HepG2 (cell line): ENCODE measurements around the gene ZMIZ1. TPM values are rescaled to one million over a fixed set of nuclear protein-coding genes. Genes with fewer than 3 reads are reported as not detected.

Source experiments
- ATAC-seq: fragments of 200-7000 bp; cut with Tn5 transposase; 3 replicates; pipeline ENCODE4 v1.9.1; 2020; ENCODE audit warnings: mild to moderate bottlenecking, moderate library complexity
- BruUV-seq: library from RNA; stranded (reverse); fragments of 400-500 nt; replicated peaks from 2 replicates; lab custom pipeline; 2021; lab: Mats Ljungman, UMichigan
- CTCF ChIA-PET: fragments of 300-600 bp; formaldehyde crosslinking; extraction: SDS; loops from one replicate; lab custom pipeline; 2021; ENCODE audit warnings: low total read pairs, inconsistent platforms, low intra/inter-chr PET ratio; lab: Yijun Ruan, JAX
- POLR2A ChIA-PET: fragments of 350-600 bp; sonication (Branson Sonifier 250); formaldehyde crosslinking; loops from one replicate; lab custom pipeline; 2020; ENCODE audit warnings: antibody characterized with exemption, inconsistent platforms; lab: Yijun Ruan, JAX
- DNase-seq: peaks from one replicate; pipeline ENCODE4 v3.0.0-alpha.2; 2015; ENCODE audit warnings: low spot score
- FAIRE-seq: peaks from 3 replicates; lab custom pipeline; 2011; peaks lifted over from hg19 to GRCh38; lab: Jason Lieb, UNC
- H2AFZ ChIP-seq: one replicate; pipeline ENCODE4 v1.6.1; 2011; ENCODE audit warnings: low read length, inconsistent platforms
- H3K27ac ChIP-seq: fragments of 300-600 bp; 3 replicates; pipeline ENCODE4 v1.8.0; 2011; ENCODE audit warnings: mixed run types, mild to moderate bottlenecking, mixed read lengths, low read length, inconsistent platforms; ENCODE audit not compliant: insufficient read depth; ENCODE audit errors: extremely low read length
- H3K27me3 ChIP-seq, 2 experiments: fragments of 200-600 bp in 1 of 2; 2 replicates in 1 of 2; 3 replicates in 1 of 2; pipeline versions ENCODE4 v1.6.0 to v1.8.0; 2011; ENCODE audit warnings: low read length in 2 of 2, mild to moderate bottlenecking in 2 of 2, moderate library complexity in 2 of 2, inconsistent platforms in 1 of 2; ENCODE audit not compliant: insufficient read depth in 2 of 2, control insufficient read depth in 1 of 2
- H3K36me3 ChIP-seq, 2 experiments: fragments of 200-600 bp in 1 of 2; replicated peaks in 1 of 2; 2 replicates in 1 of 2; 3 replicates in 1 of 2; pipeline versions ENCODE4 v1.5.1 to v1.8.0; 2011; ENCODE audit warnings: low read length in 2 of 2, inconsistent platforms in 1 of 2; ENCODE audit not compliant: insufficient read depth in 2 of 2, control insufficient read depth in 1 of 2
- H3K4me1 ChIP-seq: 2 replicates; pipeline ENCODE4 v1.5.1; 2012; ENCODE audit warnings: low read length, inconsistent platforms; ENCODE audit not compliant: insufficient read depth
- H3K4me2 ChIP-seq: 2 replicates; pipeline ENCODE4 v1.6.0; 2011; ENCODE audit warnings: low read depth, low read length, inconsistent platforms
- H3K4me3 ChIP-seq, 3 experiments: fragments of 200-600 bp in 1 of 3; sonication (generic), shearing (Covaris generic) in 1 of 3; replicated peaks in 1 of 3; 2 replicates each; pipeline ENCODE4 v1.5.1; 2011 to 2016; ENCODE audit warnings: low read length in 3 of 3, inconsistent platforms in 2 of 3, low read depth in 2 of 3, mild to moderate bottlenecking in 2 of 3, control low read depth in 1 of 3, mixed read lengths in 1 of 3; ENCODE audit not compliant: insufficient read depth in 1 of 3
- H3K79me2 ChIP-seq: one replicate; pipeline ENCODE4 v1.6.1; 2011; ENCODE audit warnings: low read length, inconsistent platforms; ENCODE audit not compliant: insufficient read depth
- H3K9ac ChIP-seq: 2 replicates; pipeline ENCODE4 v1.6.0; 2011; ENCODE audit warnings: mild to moderate bottlenecking, low read depth, low read length, inconsistent platforms; ENCODE audit not compliant: insufficient read depth
- H3K9me3 ChIP-seq: 2 replicates; pipeline ENCODE4 v1.5.1; 2012; ENCODE audit warnings: mild to moderate bottlenecking, low read length
- H4K20me1 ChIP-seq: 2 replicates; pipeline ENCODE4 v1.6.0; 2011; ENCODE audit warnings: inconsistent platforms, mild to moderate bottlenecking, low read length, moderate library complexity; ENCODE audit not compliant: insufficient read depth
- ELF4 ChIP-seq: sonication (generic); formaldehyde crosslinking; IDR thresholded peaks from 2 replicates; pipeline ENCODE4 v1.5.0; 2020; ENCODE audit warnings: missing genetic modification reagents, mild to moderate bottlenecking, moderate library complexity, borderline replicate concordance
- GZF1 ChIP-seq: sonication (generic); formaldehyde crosslinking; IDR thresholded peaks from 2 replicates; pipeline ENCODE4 v1.5.1; 2020; ENCODE audit warnings: mild to moderate bottlenecking, missing genetic modification reagents
- KLF13 ChIP-seq: sonication (generic); formaldehyde crosslinking; IDR thresholded peaks from 2 replicates; pipeline ENCODE4 v1.4.0; 2020; ENCODE audit warnings: mild to moderate bottlenecking, missing genetic modification reagents
- MEF2D ChIP-seq: sonication (generic); formaldehyde crosslinking; IDR thresholded peaks from 2 replicates; pipeline ENCODE4 v1.5.1; 2020; ENCODE audit warnings: mild to moderate bottlenecking, missing genetic modification reagents
- NFKBIZ ChIP-seq: IDR thresholded peaks from 2 replicates; pipeline ENCODE4 v1.6.1; 2018; ENCODE audit warnings: missing genetic modification reagents, missing compliant biosample characterization
- NR2F1 ChIP-seq, 2 experiments: fragments of 450-650 bp in 1 of 2; formaldehyde crosslinking in 1 of 2; IDR thresholded peaks; 2 replicates each; pipeline versions ENCODE4 v1.5.0 to v1.6.1; 2016 to 2020; ENCODE audit warnings: mild to moderate bottlenecking in 1 of 2, missing compliant biosample characterization in 1 of 2, missing genetic modification reagents in 1 of 2, moderate library complexity in 1 of 2
- RXRA ChIP-seq: sonication (generic); formaldehyde crosslinking; IDR thresholded peaks from 2 replicates; pipeline ENCODE4 v1.5.1; 2020; ENCODE audit warnings: missing genetic modification reagents
- SMC3 ChIP-seq: IDR thresholded peaks from 2 replicates; pipeline ENCODE4 v1.6.1; 2011; ENCODE audit warnings: low read length, improper control_type of control experiment
- ZNF746 ChIP-seq: sonication (generic); formaldehyde crosslinking; IDR thresholded peaks from 2 replicates; pipeline ENCODE4 v1.8.0; 2022; ENCODE audit warnings: mild to moderate bottlenecking, missing genetic modification reagents
- whole genome bisulfite sequencing: methylation state at CpG from one replicate; pipeline ENCODE4 v1.1.6; 2017; ENCODE audit warnings: low lambda C conversion rate; 5-methylcytosine and 5-hydroxymethylcytosine counted together
- in situ Hi-C: cut with HindIII; loops from 2 replicates; pipeline ENCODE4 v1.10.0; 2017; ENCODE audit warnings: low pct_unique_long_range_greater_than_20kb; ENCODE audit not compliant: extremely low pct_ligation_motif_present
- intact Hi-C: fragments of 100-400 bp; cut with micrococcal nuclease; formaldehyde crosslinking; loops from one replicate; pipeline ENCODE4 v1.10.0; 2022; ENCODE audit not compliant: unreplicated experiment
- polyA plus RNA-seq, 8 experiments: library from polyadenylated mRNA; depleted of rRNA in 3 of 8; stranded (reverse) in 7 of 8; unstranded in 1 of 8; fragments of >200 nt; fragmentation: Illumina TruSeq in 4 of 8; extraction: Trizol in 4 of 8; gene quantifications; 2 replicates each; pipeline versions ENCODE4 v1.2.1 to v1.2.3, GENCODE V29; 2011 to 2016; ENCODE audit warnings: low read depth in 4 of 8, missing spikeins in 1 of 8, mixed read lengths in 1 of 8; ENCODE audit not compliant: insufficient read depth in 1 of 8
- total RNA-seq, 5 experiments: library from RNA; depleted of rRNA; stranded (reverse); fragments of >200 nt; fragmentation: Illumina TruSeq; extraction: Trizol; gene quantifications; 2 replicates each; pipeline ENCODE4 v1.2.3, GENCODE V29; 2016; ENCODE audit warnings: low read depth in 1 of 5
- TF ChIP-seq, protein P1 (sequence below): sonication (generic); formaldehyde crosslinking; IDR thresholded peaks from 2 replicates; pipeline ENCODE4 v1.4.0; 2020; ENCODE audit warnings: missing genetic modification reagents
- TF ChIP-seq, protein P2 (sequence below): sonication (generic); formaldehyde crosslinking; IDR thresholded peaks from 2 replicates; pipeline ENCODE4 v1.5.0; 2020; ENCODE audit warnings: mild to moderate bottlenecking, missing genetic modification reagents, borderline replicate concordance
- TF ChIP-seq, protein P3 (sequence below): sonication (generic); formaldehyde crosslinking; IDR thresholded peaks from 2 replicates; pipeline ENCODE4 v1.4.0; 2020; ENCODE audit warnings: missing genetic modification reagents, borderline replicate concordance
- TF ChIP-seq, protein P4 (sequence below): IDR thresholded peaks from 2 replicates; pipeline ENCODE4 v1.6.1; 2016; ENCODE audit warnings: low read depth

ZMIZ1 gene
- total and polyA plus RNA-seq, 2 of the 13 experiments (the other 11 are each of a cell fraction or from before 2014, with no cell fraction given) = 5.3 to 10.2 TPM

DNA sequence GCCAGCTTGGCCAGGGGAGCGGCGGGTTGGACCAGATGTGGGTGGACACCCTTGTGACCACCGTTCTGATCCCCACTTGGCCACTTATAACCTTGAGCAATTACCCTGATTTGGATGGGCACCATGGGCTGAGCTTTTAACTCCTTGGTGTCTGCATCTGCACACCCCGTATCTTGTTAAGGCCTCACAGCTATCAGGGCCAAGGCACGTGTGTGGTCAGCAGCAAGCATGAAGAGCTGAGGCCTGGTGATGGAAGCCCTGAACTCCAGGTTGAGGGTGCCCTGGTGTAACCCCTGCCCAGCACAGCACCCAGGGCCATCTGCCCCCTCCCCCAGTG lies 89.2 kb downstream of the ZMIZ1 start:
- Histone ChIP-seq H2AFZ (no peak overlapping the region), H3K9me3 (no peaks in the 10 kb centered on the region), H3K27ac (peak overlapping the region; percentile 67), H3K79me2 (peaks cover 37% of the 10 kb centered on the region), H3K27me3 (no peaks in the 10 kb centered on the region), H3K4me3 (peak overlapping the region in 1 of 3 experiments; percentile 12; a peak in 1 of 6 replicates), H3K4me1 (peaks cover 78% of the 10 kb centered on the region), H4K20me1 (peaks cover 3% of the 10 kb centered on the region; the same call in 1 of the 2 replicates), H3K4me2 (peak overlapping the region; percentile 48), H3K9ac (peak overlapping the region; percentile 12), H3K36me3 (peaks cover 9 to 46% of the 10 kb centered on the region in 2 experiments; a peak in 4 of 5 replicates)
- ChIA-PET POLR2A (interaction anchor here (0.6 to 3.1 kb wide), 14 partner anchors 9 to 700 kb away, joined by 3 to 31 read pairs (median 8); no protein-coding TSS in a partner anchor), CTCF (no interaction called here)
- FAIRE-seq = no peak
- DNase-seq = no peak
- no TSS peak for BruUV-seq
- in situ Hi-C loops = no loop called here
- intact Hi-C loops = no loop called here
- ATAC-seq = no peak
- WGBS = 57% methylated on average over 3 of the region's 5 CpGs
- TF ChIP-seq NFKBIZ (CRISPR knock-in tag) (no peak), SMC3 (no peak), ELF4 (CRISPR knock-in tag) (no peak), RXRA (CRISPR knock-in tag) (peak; percentile 63; the same call in 1 of the 2 replicates), ZNF746 (CRISPR knock-in tag) (no peak), GZF1 (CRISPR knock-in tag) (no peak), NR2F1 (CRISPR knock-in tag; IDR thresholded peaks at IDR 0.05) (0 out of 4 replicates have a peak, but pooled peaks of 1 of the 2 experiments have one; percentile 1), MEF2D (CRISPR knock-in tag) (0 out of 2 replicates have a peak, but pooled peaks have one; percentile 40), KLF13 (CRISPR knock-in tag) (no peak)
- TF ChIP-seq, protein P1, sequence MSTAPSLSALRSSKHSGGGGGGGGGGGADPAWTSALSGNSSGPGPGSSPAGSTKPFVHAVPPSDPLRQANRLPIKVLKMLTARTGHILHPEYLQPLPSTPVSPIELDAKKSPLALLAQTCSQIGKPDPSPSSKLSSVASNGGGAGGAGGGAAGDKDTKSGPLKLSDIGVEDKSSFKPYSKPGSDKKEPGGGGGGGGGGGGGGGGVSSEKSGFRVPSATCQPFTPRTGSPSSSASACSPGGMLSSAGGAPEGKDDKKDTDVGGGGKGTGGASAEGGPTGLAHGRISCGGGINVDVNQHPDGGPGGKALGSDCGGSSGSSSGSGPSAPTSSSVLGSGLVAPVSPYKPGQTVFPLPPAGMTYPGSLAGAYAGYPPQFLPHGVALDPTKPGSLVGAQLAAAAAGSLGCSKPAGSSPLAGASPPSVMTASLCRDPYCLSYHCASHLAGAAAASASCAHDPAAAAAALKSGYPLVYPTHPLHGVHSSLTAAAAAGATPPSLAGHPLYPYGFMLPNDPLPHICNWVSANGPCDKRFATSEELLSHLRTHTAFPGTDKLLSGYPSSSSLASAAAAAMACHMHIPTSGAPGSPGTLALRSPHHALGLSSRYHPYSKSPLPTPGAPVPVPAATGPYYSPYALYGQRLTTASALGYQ = no peak
- TF ChIP-seq, protein P2, sequence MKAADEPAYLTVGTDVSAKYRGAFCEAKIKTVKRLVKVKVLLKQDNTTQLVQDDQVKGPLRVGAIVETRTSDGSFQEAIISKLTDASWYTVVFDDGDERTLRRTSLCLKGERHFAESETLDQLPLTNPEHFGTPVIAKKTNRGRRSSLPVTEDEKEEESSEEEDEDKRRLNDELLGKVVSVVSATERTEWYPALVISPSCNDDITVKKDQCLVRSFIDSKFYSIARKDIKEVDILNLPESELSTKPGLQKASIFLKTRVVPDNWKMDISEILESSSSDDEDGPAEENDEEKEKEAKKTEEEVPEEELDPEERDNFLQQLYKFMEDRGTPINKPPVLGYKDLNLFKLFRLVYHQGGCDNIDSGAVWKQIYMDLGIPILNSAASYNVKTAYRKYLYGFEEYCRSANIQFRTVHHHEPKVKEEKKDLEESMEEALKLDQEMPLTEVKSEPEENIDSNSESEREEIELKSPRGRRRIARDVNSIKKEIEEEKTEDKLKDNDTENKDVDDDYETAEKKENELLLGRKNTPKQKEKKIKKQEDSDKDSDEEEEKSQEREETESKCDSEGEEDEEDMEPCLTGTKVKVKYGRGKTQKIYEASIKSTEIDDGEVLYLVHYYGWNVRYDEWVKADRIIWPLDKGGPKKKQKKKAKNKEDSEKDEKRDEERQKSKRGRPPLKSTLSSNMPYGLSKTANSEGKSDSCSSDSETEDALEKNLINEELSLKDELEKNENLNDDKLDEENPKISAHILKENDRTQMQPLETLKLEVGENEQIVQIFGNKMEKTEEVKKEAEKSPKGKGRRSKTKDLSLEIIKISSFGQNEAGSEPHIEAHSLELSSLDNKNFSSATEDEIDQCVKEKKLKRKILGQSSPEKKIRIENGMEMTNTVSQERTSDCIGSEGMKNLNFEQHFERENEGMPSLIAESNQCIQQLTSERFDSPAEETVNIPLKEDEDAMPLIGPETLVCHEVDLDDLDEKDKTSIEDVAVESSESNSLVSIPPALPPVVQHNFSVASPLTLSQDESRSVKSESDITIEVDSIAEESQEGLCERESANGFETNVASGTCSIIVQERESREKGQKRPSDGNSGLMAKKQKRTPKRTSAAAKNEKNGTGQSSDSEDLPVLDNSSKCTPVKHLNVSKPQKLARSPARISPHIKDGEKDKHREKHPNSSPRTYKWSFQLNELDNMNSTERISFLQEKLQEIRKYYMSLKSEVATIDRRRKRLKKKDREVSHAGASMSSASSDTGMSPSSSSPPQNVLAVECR = 0 out of 2 replicates have a peak, but pooled peaks have one; percentile 4
- TF ChIP-seq, protein P3, sequence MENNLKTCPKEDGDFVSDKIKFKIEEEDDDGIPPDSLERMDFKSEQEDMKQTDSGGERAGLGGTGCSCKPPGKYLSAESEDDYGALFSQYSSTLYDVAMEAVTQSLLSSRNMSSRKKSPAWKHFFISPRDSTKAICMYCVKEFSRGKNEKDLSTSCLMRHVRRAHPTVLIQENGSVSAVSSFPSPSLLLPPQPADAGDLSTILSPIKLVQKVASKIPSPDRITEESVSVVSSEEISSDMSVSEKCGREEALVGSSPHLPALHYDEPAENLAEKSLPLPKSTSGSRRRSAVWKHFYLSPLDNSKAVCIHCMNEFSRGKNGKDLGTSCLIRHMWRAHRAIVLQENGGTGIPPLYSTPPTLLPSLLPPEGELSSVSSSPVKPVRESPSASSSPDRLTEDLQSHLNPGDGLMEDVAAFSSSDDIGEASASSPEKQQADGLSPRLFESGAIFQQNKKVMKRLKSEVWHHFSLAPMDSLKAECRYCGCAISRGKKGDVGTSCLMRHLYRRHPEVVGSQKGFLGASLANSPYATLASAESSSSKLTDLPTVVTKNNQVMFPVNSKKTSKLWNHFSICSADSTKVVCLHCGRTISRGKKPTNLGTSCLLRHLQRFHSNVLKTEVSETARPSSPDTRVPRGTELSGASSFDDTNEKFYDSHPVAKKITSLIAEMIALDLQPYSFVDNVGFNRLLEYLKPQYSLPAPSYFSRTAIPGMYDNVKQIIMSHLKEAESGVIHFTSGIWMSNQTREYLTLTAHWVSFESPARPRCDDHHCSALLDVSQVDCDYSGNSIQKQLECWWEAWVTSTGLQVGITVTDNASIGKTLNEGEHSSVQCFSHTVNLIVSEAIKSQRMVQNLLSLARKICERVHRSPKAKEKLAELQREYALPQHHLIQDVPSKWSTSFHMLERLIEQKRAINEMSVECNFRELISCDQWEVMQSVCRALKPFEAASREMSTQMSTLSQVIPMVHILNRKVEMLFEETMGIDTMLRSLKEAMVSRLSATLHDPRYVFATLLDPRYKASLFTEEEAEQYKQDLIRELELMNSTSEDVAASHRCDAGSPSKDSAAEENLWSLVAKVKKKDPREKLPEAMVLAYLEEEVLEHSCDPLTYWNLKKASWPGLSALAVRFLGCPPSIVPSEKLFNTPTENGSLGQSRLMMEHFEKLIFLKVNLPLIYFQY = no peak
- TF ChIP-seq, protein P4, sequence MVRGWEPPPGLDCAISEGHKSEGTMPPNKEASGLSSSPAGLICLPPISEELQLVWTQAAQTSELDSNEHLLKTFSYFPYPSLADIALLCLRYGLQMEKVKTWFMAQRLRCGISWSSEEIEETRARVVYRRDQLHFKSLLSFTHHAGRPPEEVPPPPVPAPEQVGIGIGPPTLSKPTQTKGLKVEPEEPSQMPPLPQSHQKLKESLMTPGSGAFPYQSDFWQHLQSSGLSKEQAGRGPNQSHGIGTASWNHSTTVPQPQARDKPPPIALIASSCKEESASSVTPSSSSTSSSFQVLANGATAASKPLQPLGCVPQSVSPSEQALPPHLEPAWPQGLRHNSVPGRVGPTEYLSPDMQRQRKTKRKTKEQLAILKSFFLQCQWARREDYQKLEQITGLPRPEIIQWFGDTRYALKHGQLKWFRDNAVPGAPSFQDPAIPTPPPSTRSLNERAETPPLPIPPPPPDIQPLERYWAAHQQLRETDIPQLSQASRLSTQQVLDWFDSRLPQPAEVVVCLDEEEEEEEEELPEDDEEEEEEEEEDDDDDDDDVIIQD (CRISPR knock-in tag) = no peak
